ENCODE measurements around the gene NEMP2. TPM values are rescaled to one million over a fixed set of nuclear protein-coding genes. Genes with fewer than 3 reads are reported as not detected.

Gene NEMP2
- total and polyA plus RNA-seq, 12 donors = 0.61 to 8.4 (median 4.9) TPM

- Histone ChIP-seq H3K4me3 (no peak overlapping the region), H3K27me3 (no peaks in the 10 kb centered on the region), H3K4me1 (replicated peaks in 1 of 2) (peaks cover 6 to 8% of the 10 kb centered on the region in 2 donors), H3K36me3 (replicated peaks in 1 of 2) (no peaks in the 10 kb centered on the region), H3K27ac (no peak overlapping the region), H3K9me3 (replicated peaks in 1 of 3) (no peaks in the 10 kb centered on the region)
- DNase-seq = no peak
- intact Hi-C loops (cut with DNase I) = no loop called here
- TF ChIP-seq CTCF (IDR thresholded peaks at IDR 0.05) (no peak), POLR2A (IDR thresholded peaks at IDR 0.05) (no peak)
- 63 to 88% (median 84%) methylated on average over 7 of the region's 7 CpGs for WGBS, 4 donors
Measured at GRCh38 chr2:190456833-190457232, 77.7 kb downstream of the NEMP2 start.

GRCh38 chr2:190455358-190456095 is 79.0 kb downstream of the NEMP2 start:
- 76 to 86% (median 85%) methylated on average over 7 of the region's 7 CpGs for WGBS, 4 donors
- Histone ChIP-seq H3K4me1 (replicated peaks in 1 of 2) (peaks cover 11 to 14% of the 10 kb centered on the region in 2 donors), H3K9me3 (replicated peaks in 1 of 3) (no peaks in the 10 kb centered on the region), H3K36me3 (replicated peaks in 1 of 2) (no peaks in the 10 kb centered on the region), H3K27ac (no peak overlapping the region), H3K4me3 (no peak overlapping the region), H3K27me3 (no peaks in the 10 kb centered on the region)
- intact Hi-C loops (cut with DNase I) = no loop called here
- TF ChIP-seq POLR2A (IDR thresholded peaks at IDR 0.05) = no peak
- no peak for TF ChIP-seq CTCF (IDR thresholded peaks at IDR 0.05)
- no peak for DNase-seq

- Histone ChIP-seq H3K27ac (no peak overlapping the region), H3K27me3 (no peaks in the 10 kb centered on the region), H3K9me3 (replicated peaks in 1 of 3) (no peaks in the 10 kb centered on the region), H3K4me1 (replicated peaks in 1 of 2) (peaks cover 11 to 14% of the 10 kb centered on the region in 2 donors), H3K4me3 (no peak overlapping the region), H3K36me3 (replicated peaks in 1 of 2) (no peaks in the 10 kb centered on the region)
- TF ChIP-seq CTCF (IDR thresholded peaks at IDR 0.05) (no peak), POLR2A (IDR thresholded peaks at IDR 0.05) (no peak)
- 96 to 98% (median 97%) methylated on average over 2 of the region's 2 CpGs for WGBS, 4 donors
- DNase-seq = no peak
- intact Hi-C loops (cut with DNase I) = no loop called here
Measured at GRCh38 chr2:190454795-190455194, 79.7 kb downstream of the NEMP2 start.

Small RNA genes lying within 50 kb of the gene (small RNA-seq; reads per million reads assigned to genes)
- 0 reads per million in 2 donors for gene RN7SKP179

Other genes starting within 250 kb of the NEMP2 start
- 100 to 1,000 TPM in 2 of 9 donors, 10 to 100 TPM in 7; 35.1 to 174 (median 68.6) TPM for gene HIBCH, start 214.9 kb downstream of the NEMP2 start, total RNA-seq
- gene HIBCH, start 214.9 kb downstream of the NEMP2 start, polyA plus RNA-seq = 100 to 1,000 TPM in 1 of 3 donors, 10 to 100 TPM in 2; 18.2 to 116 (median 29.2) TPM
- gene INPP1, start 191.1 kb downstream of the NEMP2 start, total RNA-seq = 10 to 100 TPM; 18.8 to 65.0 (median 43.1) TPM
- 10 to 100 TPM; 62.0 to 74.1 (median 65.3) TPM for gene INPP1, start 191.1 kb downstream of the NEMP2 start, polyA plus RNA-seq
- 100 to 1,000 TPM in 6 of 9 donors, 10 to 100 TPM in 2, 1 to 10 TPM in 1; 9.3 to 253 (median 132) TPM for gene MFSD6, start 126.4 kb downstream of the NEMP2 start, total RNA-seq
- gene MFSD6, start 126.4 kb downstream of the NEMP2 start, polyA plus RNA-seq = 10 to 100 TPM; 23.2 to 50.7 (median 29.0) TPM
- 10 to 100 TPM; 19.3 to 43.7 (median 29.3) TPM for gene NAB1, start 114.4 kb upstream of the NEMP2 start, total RNA-seq
- 10 to 100 TPM; 13.0 to 29.9 (median 15.9) TPM for gene NAB1, start 114.4 kb upstream of the NEMP2 start, polyA plus RNA-seq

All from adrenal gland (tissue), 12 donors.